HG02642 (cell line): ENCODE results near the gene CNPY3.
"Not testable (repeated sequence)": the region's sequence is repeated elsewhere in the genome, so short reads cannot be mapped to it uniquely, and the experiment has no call there.

Experiments used
- ATAC-seq: cut with Tn5 transposase; IDR thresholded peaks from one replicate; pipeline ENCODE4 v1.9.1; 2021; ENCODE audit warnings: mild to moderate bottlenecking; ENCODE audit not compliant: unreplicated experiment, poor library complexity

The CNPY3 gene

GRCh38 chr6:42914546-42914945 lies 14.7 kb upstream of the CNPY3 start:
- ATAC-seq = no peak

- no peak for ATAC-seq
Observed at GRCh38 chr6:42915732-42916131, 13.5 kb upstream of the CNPY3 start, which contains the start of gene PTCRA. TSS of gene PTCRA (plus strand) at chr6:42916053. CDS start at chr6:42916070, 17 bp downstream.

- no peak for ATAC-seq
Observed at GRCh38 chr6:42916288-42916687, 13.0 kb upstream of the CNPY3 start.

- no peak for ATAC-seq
Observed at GRCh38 chr6:42921801-42922200, 7.5 kb upstream of the CNPY3 start.

GRCh38 chr6:42923666-42924065 lies 5.6 kb upstream of the CNPY3 start:
- ATAC-seq = no peak

GRCh38 chr6:42925248-42925857 lies 3.9 kb upstream of the CNPY3 start:
- no peak for ATAC-seq

- peak; percentile 57 for ATAC-seq
Observed at GRCh38 chr6:42929821-42930360, 611 bp downstream of the CNPY3 start.

- ATAC-seq = no peak
Observed at GRCh38 chr6:42932412-42932811, 3.1 kb downstream of the CNPY3 start.

GRCh38 chr6:42933205-42933604 lies 3.9 kb downstream of the CNPY3 start:
- no peak for ATAC-seq

- ATAC-seq = no peak
Observed at GRCh38 chr6:42935322-42935721, 6.0 kb downstream of the CNPY3 start.

- no peak for ATAC-seq
Observed at GRCh38 chr6:42936398-42936797, 7.1 kb downstream of the CNPY3 start.

- no peak for ATAC-seq
Observed at GRCh38 chr6:42937548-42938427, 8.5 kb downstream of the CNPY3 start.

- no peak for ATAC-seq
Observed at GRCh38 chr6:42938428-42938796, 9.1 kb downstream of the CNPY3 start.

GRCh38 chr6:42938987-42939809 lies 9.9 kb downstream of the CNPY3 start:
- ATAC-seq = no peak

- ATAC-seq = no peak
Observed at GRCh38 chr6:42939810-42940167, 10.5 kb downstream of the CNPY3 start.

GRCh38 chr6:42940493-42941045 lies 11.3 kb downstream of the CNPY3 start:
- ATAC-seq = no peak

GRCh38 chr6:42941356-42941755 lies 12.1 kb downstream of the CNPY3 start:
- not testable (repeated sequence) for ATAC-seq

- no peak for ATAC-seq
Observed at GRCh38 chr6:42942444-42942843, 13.2 kb downstream of the CNPY3 start.

- no peak for ATAC-seq
Observed at GRCh38 chr6:42947950-42948349, 18.7 kb downstream of the CNPY3 start.

- no peak for ATAC-seq
Observed at GRCh38 chr6:42952389-42952788, 23.1 kb downstream of the CNPY3 start.
